Cardiac septum (tissue), 1 donor: ENCODE results near the gene WDR46. TPM values are rescaled to one million over a fixed set of nuclear protein-coding genes. Genes with fewer than 3 reads are reported as not detected.

Source experiments
- DNase-seq: peaks from one replicate; pipeline ENCODE4 v3.0.0-alpha.2; 2020; ENCODE audit warnings: low spot score
- intact Hi-C: fragments of 100-400 bp; cut with DNase I; formaldehyde crosslinking; loops from one replicate; pipeline ENCODE4 v1.14.0; 2022
- microRNA-seq: library from miRNA; unstranded; fragments of <30 nt; microRNA quantifications from one replicate; pipeline ENCODE4 v1.2.0, GENCODE V29; 2020
- total RNA-seq: library from RNA; stranded (reverse); fragmentation: NEBNext Ultra II Directional; extraction: Animal tissue kit (Norgen Biotek cat#: 25700); gene quantifications from one replicate; pipeline ENCODE4 v1.2.1, GENCODE V29; 2021
- donor health status: DM: no; HTN: no; CAD: no.

WDR46 gene
- total RNA-seq, 1 donor from 2014 or later, result 18.8 TPM

DNA sequence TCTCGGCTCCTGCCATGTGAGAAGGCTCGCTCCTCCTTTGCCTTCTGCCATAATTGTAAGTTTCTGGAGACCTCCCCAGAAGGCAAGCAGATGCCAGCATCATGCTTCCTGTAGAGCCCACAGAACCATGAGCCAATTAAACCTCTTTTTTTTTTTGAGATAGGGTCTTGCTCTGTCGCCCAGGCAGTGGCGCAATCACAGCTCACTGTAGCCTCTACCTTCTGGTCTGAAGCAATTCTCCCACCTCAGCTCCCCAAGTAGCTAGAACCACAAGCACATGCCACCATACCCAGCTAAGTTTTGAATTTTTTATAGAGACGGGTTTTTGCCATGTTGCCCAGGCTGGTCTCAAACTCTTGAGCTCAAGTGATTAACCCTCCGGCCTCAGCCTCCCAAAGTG is 52.2 kb downstream of the WDR46 start:
- intact Hi-C loops, result no loop called here

DNA sequence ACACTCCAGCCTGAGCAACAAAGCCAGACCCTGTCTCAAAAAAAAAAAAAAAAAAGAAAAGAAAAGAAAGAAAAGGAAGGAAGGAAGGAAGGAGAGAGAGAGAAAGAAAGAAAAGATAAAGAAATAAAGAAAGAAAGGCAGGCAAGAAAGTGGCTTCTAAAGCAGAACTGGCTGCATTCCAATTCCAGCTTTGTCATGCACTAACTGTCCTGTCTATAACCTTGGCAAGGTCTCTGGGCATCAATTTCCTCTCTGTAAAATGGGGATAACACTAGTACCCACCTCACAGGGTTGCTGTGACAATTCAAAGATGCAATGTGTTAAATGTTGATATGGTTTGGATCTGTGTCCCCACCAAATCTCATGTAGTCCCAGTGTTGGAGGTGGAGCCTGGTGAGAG is 52.7 kb downstream of the WDR46 start:
- DNase-seq, result no peak
- intact Hi-C loops, result no loop called here

More for the DNA sequence above, 52.2 kb downstream of the WDR46 start:
- no peak for DNase-seq

DNA sequence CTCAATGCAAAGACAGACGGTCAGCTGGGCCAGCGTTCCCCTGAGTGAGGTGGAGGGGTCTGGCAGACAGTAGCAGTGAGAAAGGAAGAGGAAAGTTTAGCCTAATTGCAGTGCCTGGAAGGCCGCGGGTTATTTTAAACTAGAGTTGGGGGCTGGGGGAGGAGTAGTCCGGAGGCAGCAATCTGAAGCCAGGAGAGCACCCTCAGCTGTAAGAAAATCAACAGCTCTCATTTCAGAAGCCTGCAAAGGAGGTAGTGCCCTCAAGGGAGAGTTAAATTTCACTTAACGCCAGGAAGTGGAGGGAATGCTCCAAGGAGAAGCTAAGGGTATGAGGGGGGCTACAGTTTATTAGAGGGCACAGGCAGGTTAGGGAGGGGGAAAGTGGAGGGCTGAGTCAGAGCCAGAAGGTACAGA is 53.8 kb downstream of the WDR46 start:
- no peak for DNase-seq
- intact Hi-C loops, result no loop called here

Small RNAs within 50 kb of the gene (microRNA-seq; reads per million reads assigned to microRNA genes)
- gene MIR6834, result not detected
- gene MIR6873, result not detected

Other genes starting within 250 kb of the WDR46 start
- gene HLA-DPA1, start 215.6 kb downstream of the WDR46 start, total RNA-seq, result 35.8 TPM
- 32.8 TPM for gene HLA-DPB1, start 213.2 kb downstream of the WDR46 start, total RNA-seq
- gene COL11A2, start 96.8 kb downstream of the WDR46 start, total RNA-seq, result 1.7 TPM
- gene RXRB, start 88.6 kb downstream of the WDR46 start, total RNA-seq, result 33.5 TPM
- gene SLC39A7, start 88.4 kb downstream of the WDR46 start, total RNA-seq, result 62.4 TPM
- 9.9 TPM for gene HSD17B8, start 84.6 kb downstream of the WDR46 start, total RNA-seq
- 24.5 TPM for gene RING1, start 80.7 kb downstream of the WDR46 start, total RNA-seq
- 32.5 TPM for gene VPS52, start 17.4 kb downstream of the WDR46 start, total RNA-seq
- gene RPS18, start 17.2 kb downstream of the WDR46 start, total RNA-seq, result 753 TPM
- 9.3 TPM for gene B3GALT4, start 12.1 kb downstream of the WDR46 start, total RNA-seq
- gene PFDN6, start 362 bp upstream of the WDR46 start, total RNA-seq, result 35.1 TPM
- gene RGL2, start 9.7 kb upstream of the WDR46 start, total RNA-seq, result 46.9 TPM
- 85.8 TPM for gene TAPBP, start 24.8 kb upstream of the WDR46 start, total RNA-seq
- gene ZBTB22, start 28.5 kb upstream of the WDR46 start, total RNA-seq, result 19.9 TPM
- 19.8 TPM for gene DAXX, start 33.7 kb upstream of the WDR46 start, total RNA-seq
- gene KIFC1, start 102.6 kb upstream of the WDR46 start, total RNA-seq, result 0.24 TPM
- gene PHF1, start 121.8 kb upstream of the WDR46 start, total RNA-seq, result 74.8 TPM
- 94.6 TPM for gene CUTA, start 128.9 kb upstream of the WDR46 start, total RNA-seq
- 9.0 TPM for gene SYNGAP1, start 130.8 kb upstream of the WDR46 start, total RNA-seq
- 4.5 TPM for gene ZBTB9, start 165.3 kb upstream of the WDR46 start, total RNA-seq